ENCODE data around the gene DCST2. TPM values are rescaled to one million over a fixed set of nuclear protein-coding genes. Genes with fewer than 3 reads are reported as not detected.

The DCST2 gene
- total RNA-seq, 2 donors from 2014 or later, result 0.33 to 1.8 TPM

DNA sequence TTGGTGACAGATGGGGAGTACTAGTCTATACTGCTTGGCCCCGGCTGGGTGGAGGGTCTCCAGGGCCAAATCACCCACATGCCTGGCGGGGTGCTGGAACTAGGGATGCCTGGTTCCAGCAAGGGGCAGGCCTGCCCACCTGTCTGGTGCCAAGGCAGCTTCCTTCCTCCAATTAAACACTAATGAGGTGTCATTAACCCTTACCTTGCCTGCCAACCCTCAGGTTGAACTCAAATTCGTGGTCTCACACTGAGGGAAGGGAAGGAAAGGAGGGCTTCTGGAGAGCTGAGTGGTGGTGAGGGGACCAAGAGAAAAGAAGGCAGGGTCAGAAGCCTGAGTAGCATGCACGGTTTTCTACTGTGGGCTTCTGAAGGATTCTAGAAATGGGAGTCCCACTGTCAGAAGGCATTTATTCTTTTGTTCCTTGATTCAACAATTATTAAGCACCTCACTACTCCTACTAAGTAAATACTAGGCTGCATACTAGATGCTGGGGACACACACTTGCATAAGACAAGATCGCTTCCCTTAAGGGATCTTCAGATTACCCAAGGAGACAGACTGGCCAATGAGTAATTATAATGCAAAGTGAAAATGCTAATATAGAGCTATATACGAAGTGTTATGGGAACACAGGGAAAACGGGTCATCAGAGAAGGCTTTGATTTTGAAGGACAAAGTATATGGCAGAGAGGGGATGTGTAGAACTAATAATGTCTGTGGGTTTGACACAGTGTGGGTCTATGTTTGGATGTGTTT is 39.1 kb upstream of the DCST2 start:
- Histone ChIP-seq H3K27ac (no peak overlapping the region), H3K9me3 (no peaks in the 10 kb centered on the region), H3K4me3 (no peak overlapping the region), H3K4me1 (peaks cover 16% of the 10 kb centered on the region), H3K36me3 (replicated peaks in 1 of 2; ENCODE audit: insufficient read depth in 1 of 2, low read depth in 2 of 2) (no peaks in the 10 kb centered on the region), H3K27me3 (no peaks in the 10 kb centered on the region)
- intact Hi-C loops (cut with DNase I), result no loop called here
- TF ChIP-seq CTCF (IDR thresholded peaks at IDR 0.05), result no peak
- no peak for TF ChIP-seq POLR2A (IDR thresholded peaks at IDR 0.05)
- 62 to 63% methylated on average over 7 of the region's 7 CpGs for WGBS, 2 donors
- ATAC-seq, result no peak
- DNase-seq, result no peak

GRCh38 chr1:155071701-155072100 is 38.1 kb upstream of the DCST2 start:
- no peak overlapping the region for H3K4me3 ChIP-seq

GRCh38 chr1:155070721-155071569 is 37.4 kb upstream of the DCST2 start:
- Histone ChIP-seq H3K9me3 (no peaks in the 10 kb centered on the region), H3K4me1 (peaks cover 16% of the 10 kb centered on the region), H3K27ac (peak overlapping the region in 2 of 4 donors; percentile 35 to 48), H3K27me3 (no peaks in the 10 kb centered on the region), H3K36me3 (replicated peaks in 1 of 2; ENCODE audit: insufficient read depth in 1 of 2, low read depth in 2 of 2) (no peaks in the 10 kb centered on the region), H3K4me3 (no peak overlapping the region)
- intact Hi-C loops (cut with DNase I), result no loop called here
- DNase-seq (peak; percentile 72 to 83 (median 81)), ATAC-seq (peak; percentile 90)
- 10 to 36% methylated on average over 8 to 61 of the region's 61 CpGs for WGBS, 2 donors
- TF ChIP-seq POLR2A (IDR thresholded peaks at IDR 0.05) (peak in 2 of 3 donors; percentile 10 to 20), CTCF (IDR thresholded peaks at IDR 0.05) (peak; percentile 29 to 63 (median 49))

More at GRCh38 chr1:155071701-155072100, 38.1 kb upstream of the DCST2 start:
- TF ChIP-seq POLR2A (IDR thresholded peaks at IDR 0.05) (no peak), CTCF (IDR thresholded peaks at IDR 0.05) (no peak)
- 74 to 84% methylated on average over 14 of the region's 14 CpGs for WGBS, 2 donors
- Histone ChIP-seq H3K4me1 (peaks cover 16% of the 10 kb centered on the region), H3K27me3 (no peaks in the 10 kb centered on the region), H3K27ac (no peak overlapping the region), H3K36me3 (replicated peaks in 1 of 2; ENCODE audit: insufficient read depth in 1 of 2, low read depth in 2 of 2) (no peaks in the 10 kb centered on the region), H3K9me3 (no peaks in the 10 kb centered on the region)
- intact Hi-C loops (cut with DNase I), result no loop called here
- no peak for DNase-seq
- no peak for ATAC-seq

- Histone ChIP-seq H3K4me3 (no peak overlapping the region), H3K27ac (no peak overlapping the region), H3K4me1 (peaks cover 16% of the 10 kb centered on the region), H3K9me3 (no peaks in the 10 kb centered on the region), H3K27me3 (no peaks in the 10 kb centered on the region), H3K36me3 (replicated peaks in 1 of 2; ENCODE audit: insufficient read depth in 1 of 2, low read depth in 2 of 2) (no peaks in the 10 kb centered on the region)
- DNase-seq, result no peak
- TF ChIP-seq POLR2A (IDR thresholded peaks at IDR 0.05) (no peak), CTCF (IDR thresholded peaks at IDR 0.05) (no peak)
- no peak for ATAC-seq
- intact Hi-C loops (cut with DNase I), result no loop called here
- WGBS, 2 donors, result 20 to 39% methylated on average over 5 to 19 of the region's 28 CpGs
Measured at GRCh38 chr1:155070158-155070621, 36.6 kb upstream of the DCST2 start.

All from body of pancreas (tissue), 4 donors.